Measurements from ENCODE around the gene GNAI3. TPM values are rescaled to one million over a fixed set of nuclear protein-coding genes. Genes with fewer than 3 reads are reported as not detected.
A peak's percentile ranks its signal among the peaks of the same experiment; 100 is the strongest.

GNAI3 gene
- total and polyA plus RNA-seq, 8 donors = 6.4 to 11.5 (median 10.8) TPM

DNA sequence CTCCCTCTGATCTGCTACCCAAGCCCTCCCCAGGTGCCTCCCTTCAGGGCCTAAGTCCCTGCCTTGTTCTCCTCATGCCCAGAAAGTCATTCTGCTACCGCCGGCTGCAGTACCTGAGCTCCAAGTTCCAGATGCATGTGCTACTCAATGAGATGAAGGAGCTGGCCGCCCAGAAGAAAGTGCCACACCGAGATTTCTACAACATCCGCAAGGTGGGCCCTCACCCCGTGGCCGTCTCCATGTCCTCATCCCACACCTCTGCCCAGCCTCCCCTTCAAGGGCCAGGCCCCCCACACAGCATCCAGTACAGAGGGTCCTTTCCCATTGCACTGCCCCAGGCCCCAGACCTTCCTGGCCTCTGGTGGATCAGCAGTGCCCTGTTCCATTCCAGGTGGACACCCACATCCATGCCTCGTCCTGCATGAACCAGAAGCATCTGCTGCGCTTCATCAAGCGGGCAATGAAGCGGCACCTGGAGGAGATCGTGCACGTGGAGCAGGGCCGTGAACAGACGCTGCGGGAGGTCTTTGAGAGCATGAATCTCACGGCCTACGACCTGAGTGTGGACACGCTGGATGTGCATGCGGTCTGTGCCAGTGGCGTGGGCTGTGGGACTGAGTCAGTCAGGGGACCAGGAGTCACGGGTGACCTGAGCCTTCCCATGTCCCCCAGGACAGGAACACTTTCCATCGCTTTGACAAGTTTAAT is 79.4 kb downstream of the GNAI3 start:
- intact Hi-C loops (cut with DNase I) = no loop called here
- ATAC-seq (no peak), DNase-seq (peak in 1 of 4 donors; percentile 69)
- peaks cover 3 to 19% of the 10 kb centered on the region in 2 donors for H3K4me1 ChIP-seq
- no peaks in the 10 kb centered on the region for H3K27me3 ChIP-seq
- TF ChIP-seq, protein P1, sequence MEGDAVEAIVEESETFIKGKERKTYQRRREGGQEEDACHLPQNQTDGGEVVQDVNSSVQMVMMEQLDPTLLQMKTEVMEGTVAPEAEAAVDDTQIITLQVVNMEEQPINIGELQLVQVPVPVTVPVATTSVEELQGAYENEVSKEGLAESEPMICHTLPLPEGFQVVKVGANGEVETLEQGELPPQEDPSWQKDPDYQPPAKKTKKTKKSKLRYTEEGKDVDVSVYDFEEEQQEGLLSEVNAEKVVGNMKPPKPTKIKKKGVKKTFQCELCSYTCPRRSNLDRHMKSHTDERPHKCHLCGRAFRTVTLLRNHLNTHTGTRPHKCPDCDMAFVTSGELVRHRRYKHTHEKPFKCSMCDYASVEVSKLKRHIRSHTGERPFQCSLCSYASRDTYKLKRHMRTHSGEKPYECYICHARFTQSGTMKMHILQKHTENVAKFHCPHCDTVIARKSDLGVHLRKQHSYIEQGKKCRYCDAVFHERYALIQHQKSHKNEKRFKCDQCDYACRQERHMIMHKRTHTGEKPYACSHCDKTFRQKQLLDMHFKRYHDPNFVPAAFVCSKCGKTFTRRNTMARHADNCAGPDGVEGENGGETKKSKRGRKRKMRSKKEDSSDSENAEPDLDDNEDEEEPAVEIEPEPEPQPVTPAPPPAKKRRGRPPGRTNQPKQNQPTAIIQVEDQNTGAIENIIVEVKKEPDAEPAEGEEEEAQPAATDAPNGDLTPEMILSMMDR (IDR thresholded peaks at IDR 0.05) = no peak
- no peak overlapping the region for H3K27ac ChIP-seq
- peaks cover 0 to 74% of the 10 kb centered on the region in 2 donors for H3K36me3 ChIP-seq
- no peak overlapping the region for H3K4me3 ChIP-seq
- H3K9me3 ChIP-seq = no peaks in the 10 kb centered on the region

DNA sequence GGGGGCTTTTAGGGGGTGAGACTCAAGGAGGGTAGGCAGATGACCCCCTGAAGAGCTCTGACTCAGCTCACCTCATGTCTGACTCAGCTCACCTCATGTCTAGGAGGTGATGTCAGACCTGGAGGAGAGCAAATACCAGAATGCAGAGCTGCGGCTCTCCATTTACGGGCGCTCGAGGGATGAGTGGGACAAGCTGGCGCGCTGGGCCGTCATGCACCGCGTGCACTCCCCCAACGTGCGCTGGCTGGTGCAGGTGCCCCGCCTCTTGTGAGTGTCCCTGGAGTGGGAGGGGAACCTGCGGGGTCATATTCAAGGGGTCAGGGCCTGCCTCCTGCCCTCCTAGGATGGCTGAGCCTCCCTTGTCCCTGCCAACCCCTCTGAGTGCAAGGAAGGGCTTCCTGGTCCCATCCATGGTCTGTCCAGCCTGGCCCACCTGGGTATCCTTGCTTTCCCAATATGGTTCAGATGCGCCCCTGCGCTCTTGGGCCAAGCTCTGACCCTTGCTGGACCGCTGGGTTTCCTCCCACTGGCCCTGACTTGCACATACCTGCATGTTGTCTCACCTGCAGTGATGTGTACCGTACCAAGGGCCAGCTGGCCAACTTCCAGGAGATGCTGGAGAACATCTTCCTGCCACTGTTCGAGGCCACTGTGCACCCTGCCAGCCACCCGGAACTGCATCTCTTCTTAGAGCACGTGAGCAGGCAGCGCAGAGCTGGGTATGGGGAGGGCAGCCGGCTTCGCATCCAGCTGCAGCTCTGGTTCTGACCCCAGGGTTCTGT is 80.3 kb downstream of the GNAI3 start:
- Histone ChIP-seq H3K9me3 (no peaks in the 10 kb centered on the region), H3K4me3 (no peak overlapping the region), H3K4me1 (peaks cover 2 to 10% of the 10 kb centered on the region in 2 donors), H3K27ac (no peak overlapping the region), H3K36me3 (peaks cover 0 to 76% of the 10 kb centered on the region in 2 donors), H3K27me3 (no peaks in the 10 kb centered on the region)
- ATAC-seq (no peak), DNase-seq (peak in 1 of 4 donors; percentile 73)
- TF ChIP-seq, protein P1 (IDR thresholded peaks at IDR 0.05) = no peak
- intact Hi-C loops (cut with DNase I) = no loop called here

DNA sequence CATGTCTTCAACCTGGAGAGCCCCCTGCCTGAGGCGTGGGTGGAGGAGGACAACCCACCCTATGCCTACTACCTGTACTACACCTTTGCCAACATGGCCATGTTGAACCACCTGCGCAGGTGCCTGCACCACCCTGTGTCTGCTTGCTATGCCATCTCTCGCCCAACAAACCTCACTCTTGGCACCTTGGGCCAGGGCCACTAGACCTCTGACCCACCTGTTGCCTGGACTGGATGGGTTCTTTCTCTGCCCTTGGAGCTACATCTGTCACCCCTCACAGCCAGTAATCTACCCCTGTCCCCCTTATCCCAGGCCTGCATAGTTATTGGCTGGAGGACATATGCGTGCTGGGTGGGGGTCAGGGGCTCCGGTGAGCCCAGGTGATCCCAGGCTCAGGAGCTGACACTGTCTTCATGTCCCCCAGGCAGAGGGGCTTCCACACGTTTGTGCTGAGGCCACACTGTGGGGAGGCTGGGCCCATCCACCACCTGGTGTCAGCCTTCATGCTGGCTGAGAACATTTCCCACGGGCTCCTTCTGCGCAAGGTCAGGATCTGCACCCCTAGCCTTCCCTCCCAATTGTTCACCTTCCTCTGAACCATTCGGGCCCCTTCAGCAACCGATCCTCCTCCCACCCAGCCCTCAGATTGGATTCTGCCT is 81.1 kb downstream of the GNAI3 start:
- no peak overlapping the region for H3K27ac ChIP-seq
- H3K36me3 ChIP-seq = peaks cover 0 to 76% of the 10 kb centered on the region in 2 donors
- ATAC-seq (no peak), DNase-seq (no peak)
- intact Hi-C loops (cut with DNase I) = no loop called here
- no peaks in the 10 kb centered on the region for H3K9me3 ChIP-seq
- TF ChIP-seq, protein P1 (IDR thresholded peaks at IDR 0.05) = no peak
- H3K27me3 ChIP-seq = no peaks in the 10 kb centered on the region
- peaks cover 0 to 5% of the 10 kb centered on the region in 2 donors for H3K4me1 ChIP-seq
- H3K4me3 ChIP-seq = no peak overlapping the region

DNA sequence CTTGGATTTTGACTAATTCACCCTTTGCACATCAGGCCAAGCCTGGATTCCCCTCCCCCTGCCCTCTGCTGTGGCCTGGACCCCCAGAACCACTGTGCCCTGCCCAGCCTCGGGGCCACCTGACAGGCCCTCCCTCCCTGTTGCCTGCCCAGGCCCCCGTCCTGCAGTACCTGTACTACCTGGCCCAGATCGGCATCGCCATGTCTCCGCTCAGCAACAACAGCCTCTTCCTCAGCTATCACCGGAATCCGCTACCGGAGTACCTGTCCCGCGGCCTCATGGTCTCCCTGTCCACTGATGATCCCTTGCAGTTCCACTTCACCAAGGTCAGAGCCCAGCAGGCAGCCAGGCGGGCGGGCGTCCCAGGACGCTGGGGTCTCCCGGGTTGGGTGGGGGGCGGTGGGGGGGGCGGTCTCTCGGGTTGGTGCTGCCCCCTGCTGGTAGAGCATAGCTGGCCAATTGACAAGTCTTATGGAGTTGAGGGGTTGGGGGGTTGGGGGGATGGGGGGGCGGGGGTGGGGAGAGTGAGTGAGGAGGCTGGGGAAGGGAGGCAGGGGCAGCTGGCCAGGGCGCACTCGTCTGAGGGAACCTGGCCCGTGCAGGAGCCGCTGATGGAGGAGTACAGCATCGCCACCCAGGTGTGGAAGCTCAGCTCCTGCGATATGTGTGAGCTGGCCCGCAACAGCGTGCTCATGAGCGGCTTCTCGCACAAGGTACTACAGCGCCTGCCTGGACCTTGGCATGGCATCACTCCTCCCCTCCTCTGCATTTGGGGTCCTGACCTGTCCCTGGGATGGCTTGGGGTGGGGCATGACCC is 81.9 kb downstream of the GNAI3 start:
- ATAC-seq (no peak), DNase-seq (peak in 1 of 4 donors; percentile 64)
- Histone ChIP-seq H3K27ac (no peak overlapping the region), H3K27me3 (no peaks in the 10 kb centered on the region), H3K36me3 (peaks cover 0 to 74% of the 10 kb centered on the region in 2 donors), H3K4me1 (peaks cover 0 to 3% of the 10 kb centered on the region in 2 donors), H3K4me3 (no peak overlapping the region), H3K9me3 (no peaks in the 10 kb centered on the region)
- intact Hi-C loops (cut with DNase I) = no loop called here
- TF ChIP-seq, protein P1 (IDR thresholded peaks at IDR 0.05) = peak; percentile 22 to 29
